ENCODE measurements around the gene CPNE8.

Gene CPNE8

GRCh38 chr12:38905480-38906351, at the start of gene CPNE8:
CPNE8 (minus strand) TSS chr12:38905591; CDS start chr12:38905534, 57 bp downstream.
- peak; percentile 47 to 62 for DNase-seq

GRCh38 chr12:38954238-38954873, 49.0 kb upstream of the CPNE8 start:
- DNase-seq: no peak

- no peak for DNase-seq
Observed at GRCh38 chr12:38949363-38949762, 44.0 kb upstream of the CPNE8 start.

GRCh38 chr12:38934686-38935085, 29.3 kb upstream of the CPNE8 start:
- no peak for DNase-seq

GRCh38 chr12:38934078-38934584, 28.7 kb upstream of the CPNE8 start:
- no peak for DNase-seq

- DNase-seq: no peak
Observed at GRCh38 chr12:38932320-38932719, 26.9 kb upstream of the CPNE8 start.

- DNase-seq: no peak
Observed at GRCh38 chr12:38931461-38931860, 26.1 kb upstream of the CPNE8 start.

- DNase-seq: no peak
Observed at GRCh38 chr12:38930990-38931389, 25.6 kb upstream of the CPNE8 start.

- DNase-seq: no peak
Observed at GRCh38 chr12:38926501-38926900, 21.1 kb upstream of the CPNE8 start.

GRCh38 chr12:38921025-38921677, 15.8 kb upstream of the CPNE8 start:
- peak; percentile 25 to 42 for DNase-seq

GRCh38 chr12:38919191-38919590, 13.8 kb upstream of the CPNE8 start:
- DNase-seq: no peak

GRCh38 chr12:38915429-38916182, 10.2 kb upstream of the CPNE8 start:
- no peak for DNase-seq

- no peak for DNase-seq
Observed at GRCh38 chr12:38912116-38912515, 6.7 kb upstream of the CPNE8 start.

GRCh38 chr12:38911611-38912010, 6.2 kb upstream of the CPNE8 start:
- DNase-seq: no peak

GRCh38 chr12:38907201-38907923, 2.0 kb upstream of the CPNE8 start:
- DNase-seq: no peak

GRCh38 chr12:38906482-38907200, 1.2 kb upstream of the CPNE8 start:
- DNase-seq: peak; percentile 67 to 73

GRCh38 chr12:38904537-38905479, 583 bp downstream of the CPNE8 start:
- DNase-seq: peak; percentile 70 to 71

GRCh38 chr12:38903596-38903995, 1.8 kb downstream of the CPNE8 start:
- no peak for DNase-seq

- no peak for DNase-seq
Observed at GRCh38 chr12:38898001-38898684, 7.2 kb downstream of the CPNE8 start.

GRCh38 chr12:38895446-38895845, 9.9 kb downstream of the CPNE8 start:
- DNase-seq: no peak
